Lung microvascular endothelial cell (primary cell): Measurements from ENCODE around the gene KIF26B. TPM values are rescaled to one million over a fixed set of nuclear protein-coding genes. Genes with fewer than 3 reads are reported as not detected.

Source experiments
- DNase-seq, 2 donors: peaks; one replicate each; pipeline versions ENCODE4 v3.0.0 to v3.0.0-alpha.2; 2010; ENCODE audit warnings: low read depth in 2 of 2
- total RNA-seq: library from RNA; depleted of rRNA; stranded (reverse); fragments of >200 nt; gene quantifications from 2 replicates; pipeline ENCODE4 v1.2.1, GENCODE V29; 2014

KIF26B gene
- total RNA-seq, 1 donor from 2014 or later, result 1.4 TPM

GRCh38 chr1:245489838-245490237, 335.1 kb downstream of the KIF26B start:
- DNase-seq, result no peak

GRCh38 chr1:245493029-245493428, 338.2 kb downstream of the KIF26B start:
- peak in 1 of 2 donors; percentile 6 for DNase-seq

GRCh38 chr1:245495681-245496080, 340.9 kb downstream of the KIF26B start:
- DNase-seq, result no peak

GRCh38 chr1:245500546-245500945, 345.8 kb downstream of the KIF26B start:
- DNase-seq, result peak in 1 of 2 donors; percentile 11

GRCh38 chr1:245501633-245502032, 346.8 kb downstream of the KIF26B start:
- DNase-seq, result no peak

- no peak for DNase-seq
These were observed 348.8 kb downstream of the KIF26B start for GRCh38 chr1:245503548-245503947.

- no peak for DNase-seq
These were observed 355.4 kb downstream of the KIF26B start for GRCh38 chr1:245510144-245510543.

- DNase-seq, result no peak
These were observed 357.6 kb downstream of the KIF26B start for GRCh38 chr1:245512181-245512888.

GRCh38 chr1:245512980-245513578, 358.3 kb downstream of the KIF26B start:
- no peak for DNase-seq

GRCh38 chr1:245516284-245516759, 361.5 kb downstream of the KIF26B start:
- DNase-seq, result peak in 1 of 2 donors; percentile 38

GRCh38 chr1:245520611-245521010, 365.8 kb downstream of the KIF26B start:
- DNase-seq, result no peak

GRCh38 chr1:245526141-245526540, 371.4 kb downstream of the KIF26B start:
- no peak for DNase-seq

GRCh38 chr1:245528258-245528635, 373.5 kb downstream of the KIF26B start:
- DNase-seq, result no peak

GRCh38 chr1:245530937-245531336, 376.2 kb downstream of the KIF26B start:
- no peak for DNase-seq

- no peak for DNase-seq
These were observed 383.2 kb downstream of the KIF26B start for GRCh38 chr1:245537992-245538391.

- no peak for DNase-seq
These were observed 383.9 kb downstream of the KIF26B start for GRCh38 chr1:245538671-245539070.

- DNase-seq, result no peak
These were observed 386.6 kb downstream of the KIF26B start for GRCh38 chr1:245541369-245541768.

- no peak for DNase-seq
These were observed 387.6 kb downstream of the KIF26B start for GRCh38 chr1:245542365-245542764.

- no peak for DNase-seq
These were observed 389.5 kb downstream of the KIF26B start for GRCh38 chr1:245544236-245544635.

- no peak for DNase-seq
These were observed 392.1 kb downstream of the KIF26B start for GRCh38 chr1:245546875-245547274.

- peak; percentile 4 to 53 for DNase-seq
These were observed 395.4 kb downstream of the KIF26B start for GRCh38 chr1:245549996-245550719.

GRCh38 chr1:245550720-245551043, 395.9 kb downstream of the KIF26B start:
- DNase-seq, result peak; percentile 18 to 81

- DNase-seq, result no peak
These were observed 396.8 kb downstream of the KIF26B start for GRCh38 chr1:245551536-245551935.
